Muscle of arm (tissue), 12 donors: ENCODE measurements around the gene UBASH3A. TPM values are rescaled to one million over a fixed set of nuclear protein-coding genes. Genes with fewer than 3 reads are reported as not detected.
"Not testable (repeated sequence)": the region's sequence is repeated elsewhere in the genome, so short reads cannot be mapped to it uniquely, and the experiment has no call there.

Experiments
- DNase-seq: peaks from one replicate; pipeline ENCODE4 v3.0.0-alpha.2; 2013
- polyA plus RNA-seq, 12 donors: library from polyadenylated mRNA; unstranded; fragments of 120-200 nt; gene quantifications; one replicate each; pipeline ENCODE4 v1.2.1, GENCODE V29; 2013; ENCODE audit not compliant: insufficient read length in 12 of 12

Gene UBASH3A
- polyA plus RNA-seq, 12 donors, result 0.12 to 0.63 (median 0.15) TPM; not detected in 5

DNA sequence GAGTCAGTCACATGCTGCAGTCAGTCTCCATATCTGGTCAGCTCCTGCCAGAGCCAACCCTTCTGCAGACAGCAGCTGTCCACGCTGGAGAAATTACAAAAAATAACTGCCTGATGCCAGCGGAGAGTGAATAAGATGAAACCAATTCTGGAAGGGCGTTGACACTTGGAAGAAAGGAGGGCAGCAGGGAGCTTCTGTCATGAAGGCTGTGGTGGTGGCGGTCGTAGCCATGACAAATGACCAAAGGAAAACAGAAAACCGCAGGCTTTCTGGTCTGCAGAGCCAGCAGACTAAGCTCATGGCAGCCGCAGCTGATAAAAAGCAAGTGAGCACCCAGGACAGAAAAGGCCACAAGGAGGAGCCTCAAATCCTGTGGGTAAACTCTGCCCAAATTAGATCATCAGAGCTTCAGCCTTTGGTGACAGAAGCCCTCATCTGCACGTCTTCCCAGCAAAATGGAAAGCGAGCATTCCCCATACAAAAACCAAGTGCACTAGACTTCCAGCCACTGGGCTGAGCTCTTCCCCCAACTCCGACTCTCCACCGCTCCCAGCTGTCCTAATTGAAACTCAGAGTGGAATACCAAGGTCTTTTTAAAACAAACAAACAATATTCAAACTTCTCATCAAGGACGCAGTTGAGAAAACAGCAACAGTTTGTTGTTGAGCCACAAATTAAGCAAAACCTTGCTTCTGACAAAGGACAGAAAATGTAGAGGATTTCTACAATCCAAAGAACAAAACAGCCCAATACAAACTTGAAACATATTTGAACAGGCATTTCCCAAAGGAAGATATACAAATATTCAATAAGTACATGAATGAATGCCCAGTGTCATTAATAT lies 63.7 kb downstream of the UBASH3A start:
- no peak for DNase-seq

DNA sequence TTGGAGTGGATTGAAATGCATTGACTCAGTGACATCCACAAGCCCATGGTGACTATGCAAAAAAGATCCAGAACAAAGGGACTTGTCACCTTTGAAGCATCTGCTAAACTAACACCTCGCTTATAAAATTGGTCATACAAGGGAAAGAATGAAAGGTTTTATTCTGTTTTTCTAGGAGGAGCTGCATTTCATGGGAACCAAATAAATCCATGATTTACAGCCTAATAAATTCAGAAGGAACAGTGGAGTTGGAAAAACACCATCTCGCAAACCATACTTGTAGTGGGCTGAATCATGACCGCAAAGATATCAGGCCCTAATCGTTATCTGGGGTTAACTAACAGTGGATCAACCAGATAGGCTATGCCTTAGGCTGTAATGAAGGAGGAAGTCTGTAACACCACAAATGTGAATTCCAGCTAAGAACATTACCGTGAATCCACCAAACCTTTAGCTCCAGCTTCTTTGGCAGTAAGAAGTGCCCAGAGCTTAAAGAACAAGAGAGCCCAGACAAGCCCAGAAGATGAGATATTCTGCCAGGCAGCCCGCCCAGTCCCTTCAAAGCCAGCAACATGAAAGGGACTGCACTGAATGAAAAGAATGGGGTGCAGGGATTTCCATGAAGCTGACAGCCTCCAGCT lies 64.9 kb downstream of the UBASH3A start:
- DNase-seq, result no peak

DNA sequence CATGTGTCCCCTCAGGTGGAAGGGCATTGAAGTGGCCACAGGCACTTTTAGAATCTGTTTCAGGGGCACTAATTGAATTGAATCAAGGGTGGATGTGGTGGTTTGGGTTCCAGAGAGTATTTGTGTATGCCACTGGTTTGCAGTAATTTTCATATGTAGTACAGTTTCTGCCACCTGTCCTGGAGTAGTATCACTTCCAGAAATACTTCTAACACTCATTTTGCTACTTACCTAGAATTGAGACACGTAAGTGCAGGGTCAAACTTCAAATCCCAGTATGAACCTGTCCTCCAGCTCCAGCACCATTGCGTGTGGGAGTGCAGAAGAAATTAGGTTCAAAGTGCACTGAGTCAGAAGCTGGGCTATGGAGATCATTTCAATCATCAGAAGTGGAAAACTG lies 65.6 kb downstream of the UBASH3A start:
- DNase-seq, result no peak

DNA sequence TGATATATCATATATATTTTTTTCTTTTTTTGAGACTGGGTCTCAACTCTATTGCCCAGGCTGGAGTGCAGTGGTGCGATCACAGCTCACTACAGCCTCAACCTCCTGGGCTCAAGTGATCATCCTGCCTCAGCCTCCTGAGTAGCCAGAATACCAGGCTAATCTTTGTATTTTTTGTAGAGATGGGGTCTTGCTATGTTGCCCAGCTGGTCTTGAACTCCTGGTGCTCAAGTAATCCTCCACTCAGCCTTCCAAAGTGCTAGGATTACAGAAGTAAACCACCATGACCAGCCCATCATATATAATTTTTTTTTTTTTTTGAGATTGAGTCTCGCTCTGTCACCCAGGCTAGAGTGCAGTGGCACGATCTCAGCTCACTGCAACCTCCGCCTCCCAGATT lies 66.0 kb downstream of the UBASH3A start:
- not testable (repeated sequence) for DNase-seq

DNA sequence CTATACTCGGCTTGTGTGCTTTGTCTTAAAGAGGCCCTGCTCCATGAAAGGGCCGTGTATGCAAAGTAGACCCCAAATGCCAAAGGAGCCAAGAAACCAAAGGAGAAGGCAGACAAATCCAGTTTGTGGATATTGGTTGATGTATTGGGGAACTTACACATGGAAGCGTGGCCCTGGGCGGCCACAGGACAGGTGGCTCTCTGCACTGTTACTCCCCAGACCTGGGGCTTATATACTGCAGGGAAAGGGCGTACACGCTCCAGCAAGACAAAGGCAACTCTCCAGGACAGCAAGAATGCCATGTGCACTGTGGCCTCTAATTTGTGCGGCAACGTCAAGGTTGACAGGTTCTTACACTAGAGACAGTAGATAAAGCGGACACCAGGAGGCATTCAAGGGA lies 67.5 kb downstream of the UBASH3A start:
- no peak for DNase-seq

DNA sequence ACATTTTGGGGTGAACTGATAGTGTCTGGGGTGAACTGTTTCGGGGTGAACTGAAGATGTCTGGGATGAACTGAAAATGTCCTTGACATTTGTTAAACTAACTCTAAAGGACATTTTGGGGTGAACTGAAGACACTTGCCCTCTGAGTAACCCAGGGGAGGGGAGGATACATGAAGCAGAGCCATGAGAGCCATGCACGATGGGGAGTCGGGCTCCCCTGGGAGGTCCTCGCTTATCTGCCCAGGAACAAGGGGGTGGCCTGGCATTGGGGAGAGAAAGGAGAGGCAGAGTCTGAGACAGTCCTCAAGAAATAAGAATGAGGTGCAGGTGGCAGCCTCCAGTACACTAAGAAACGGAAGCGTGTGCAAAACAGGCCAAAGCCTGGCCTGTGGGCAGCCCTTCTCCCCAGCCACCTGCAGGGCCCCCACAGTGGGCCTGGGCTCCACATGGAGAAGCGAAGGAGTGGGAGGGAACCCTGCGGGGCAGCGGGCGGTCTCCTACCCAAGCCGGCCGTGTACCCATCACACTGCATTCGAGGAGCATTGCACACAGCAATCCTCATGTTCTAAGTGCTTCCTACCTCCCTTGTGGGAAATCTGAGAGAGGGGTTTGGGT lies 68.1 kb downstream of the UBASH3A start:
- DNase-seq, result no peak

DNA sequence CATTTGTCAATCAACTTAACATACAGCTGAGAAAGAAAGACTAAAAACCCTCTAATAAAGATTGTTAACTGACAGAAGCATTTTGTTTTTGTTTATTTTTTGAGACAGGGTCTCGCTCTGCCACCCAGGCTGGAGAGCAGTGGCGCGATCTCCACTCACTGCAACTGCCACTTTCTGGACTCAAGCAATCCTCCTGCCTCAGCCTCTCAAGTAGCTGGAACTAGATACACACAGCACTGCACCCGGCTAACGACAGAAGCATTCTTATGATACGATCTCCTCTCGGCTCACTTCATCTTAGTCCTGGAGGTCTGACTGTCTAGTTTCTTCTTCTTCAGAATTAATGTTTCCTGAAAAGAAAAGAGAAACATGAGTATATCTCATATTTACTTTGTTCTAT lies 68.8 kb downstream of the UBASH3A start:
- no peak for DNase-seq

DNA sequence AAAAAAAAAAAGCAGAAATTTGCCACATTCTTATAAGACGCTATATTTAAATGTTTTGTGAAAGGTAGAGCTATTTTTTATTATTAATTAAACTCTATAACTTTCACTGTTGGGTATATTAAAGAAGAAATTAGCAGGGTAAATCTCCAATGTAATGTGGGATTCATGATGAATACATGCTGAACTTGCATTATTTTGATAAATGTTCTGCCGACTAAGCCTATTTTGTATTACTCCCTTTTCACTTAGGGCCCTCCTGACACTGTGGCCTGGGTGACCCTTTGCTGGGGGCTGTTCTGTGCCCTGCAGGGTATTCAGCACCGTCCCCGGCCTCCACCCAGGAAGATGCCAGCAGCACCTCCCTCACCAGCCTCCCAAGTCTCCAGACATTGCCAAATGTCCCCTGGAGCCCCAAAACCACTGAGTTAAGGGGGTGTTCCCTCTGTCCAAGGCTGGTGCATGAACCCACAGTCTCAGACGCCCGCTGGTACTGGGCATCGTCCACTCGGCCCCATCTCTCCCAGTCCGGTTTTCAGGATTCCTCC lies 69.9 kb downstream of the UBASH3A start:
- no peak for DNase-seq

DNA sequence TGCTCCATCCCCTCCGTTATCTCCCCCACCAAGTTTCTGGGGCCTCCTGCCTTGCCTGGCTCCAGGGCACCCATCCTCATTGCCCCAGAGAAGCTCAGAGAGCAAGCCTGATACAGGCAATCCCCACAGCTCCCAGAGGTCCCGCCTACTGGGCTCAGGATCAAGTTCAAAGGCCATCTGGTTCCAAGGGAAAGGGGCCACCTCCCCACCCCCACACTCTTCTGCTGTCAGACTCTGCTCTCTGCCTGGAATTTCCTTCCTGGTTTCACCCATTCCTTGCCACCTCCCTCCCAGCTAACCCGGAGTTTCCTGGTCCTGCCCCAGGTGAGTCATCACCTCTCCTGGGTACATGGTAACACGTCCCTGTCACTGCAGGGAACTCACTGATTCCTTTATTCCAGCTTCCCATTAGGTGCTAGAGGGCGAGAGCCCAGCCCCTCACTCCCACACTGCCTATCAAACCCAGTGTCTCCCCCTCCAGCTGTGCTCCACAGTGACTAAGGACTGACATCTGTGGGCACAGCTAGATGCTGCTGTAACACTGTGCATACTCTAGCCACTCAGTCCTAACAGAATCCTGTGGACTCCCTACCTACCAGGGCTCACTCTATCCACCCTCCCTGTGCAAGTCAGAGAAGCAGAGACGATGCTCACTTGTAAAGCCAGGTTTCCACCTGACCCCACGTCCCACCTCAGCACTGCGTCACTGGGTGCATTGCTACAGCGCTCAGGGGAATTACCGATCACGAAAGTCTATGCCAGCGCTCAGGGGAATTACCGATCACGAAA lies 70.5 kb downstream of the UBASH3A start:
- DNase-seq, result no peak

DNA sequence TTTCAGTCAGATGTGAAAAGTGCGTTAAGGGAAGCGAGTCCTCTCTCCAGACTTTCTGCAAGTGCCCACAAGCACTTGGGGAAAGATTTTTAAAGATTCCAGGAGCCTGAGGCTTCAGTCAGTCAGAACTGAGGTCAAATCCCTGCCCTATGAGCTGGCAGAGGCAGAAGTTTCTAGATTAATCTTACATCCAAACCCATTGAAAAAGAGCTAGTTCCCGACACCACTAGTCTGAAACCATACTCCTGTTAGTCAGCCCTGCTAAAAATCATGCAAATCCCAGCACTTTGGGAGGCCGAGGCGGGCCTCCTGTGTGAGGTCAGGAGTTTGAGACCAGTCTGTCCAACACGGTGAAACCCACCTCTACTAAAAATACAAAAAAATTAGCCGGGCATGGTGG lies 71.3 kb downstream of the UBASH3A start:
- no peak for DNase-seq

DNA sequence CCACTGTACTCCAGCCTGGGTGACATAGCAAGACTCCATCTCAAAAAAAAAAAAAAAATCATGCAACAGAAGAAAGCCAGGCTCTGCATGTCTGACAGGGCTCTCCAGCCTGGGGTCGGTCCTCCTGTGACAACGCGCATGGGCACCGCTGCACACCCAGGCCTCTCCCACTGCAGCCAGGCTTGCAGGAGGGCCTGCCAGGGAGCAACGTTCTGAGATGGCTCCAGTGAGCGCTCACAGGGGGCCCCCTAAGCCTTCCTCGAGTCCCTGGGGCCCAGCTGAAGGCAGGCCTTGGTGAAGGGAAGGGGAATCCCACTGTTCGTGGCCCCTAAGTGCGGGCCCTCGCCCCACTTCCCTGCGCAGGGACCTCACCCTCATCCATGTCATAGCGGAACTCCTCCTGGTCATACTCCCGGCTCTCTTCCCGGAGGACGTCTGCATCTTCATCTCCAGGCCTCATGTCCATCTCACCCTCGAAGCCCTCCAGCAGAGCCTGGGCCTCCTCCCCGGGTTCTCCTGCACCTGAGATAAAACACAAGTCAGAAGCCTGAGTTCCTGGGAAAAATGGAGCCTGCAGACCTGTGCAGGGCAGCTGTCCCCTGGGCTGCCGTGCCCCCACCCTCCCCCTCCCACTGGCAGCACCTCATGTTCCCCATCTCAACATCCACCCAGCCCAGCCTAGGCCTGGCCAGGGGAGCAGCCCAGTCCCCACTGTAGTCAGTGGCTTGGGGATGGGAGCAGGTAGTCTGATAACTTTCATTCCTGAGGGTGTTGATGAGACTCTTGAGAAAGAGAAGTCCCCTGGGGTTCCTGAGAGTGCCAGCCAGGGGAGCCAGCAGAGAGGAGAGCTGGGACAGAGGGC lies 72.1 kb downstream of the UBASH3A start:
- DNase-seq, result no peak

DNA sequence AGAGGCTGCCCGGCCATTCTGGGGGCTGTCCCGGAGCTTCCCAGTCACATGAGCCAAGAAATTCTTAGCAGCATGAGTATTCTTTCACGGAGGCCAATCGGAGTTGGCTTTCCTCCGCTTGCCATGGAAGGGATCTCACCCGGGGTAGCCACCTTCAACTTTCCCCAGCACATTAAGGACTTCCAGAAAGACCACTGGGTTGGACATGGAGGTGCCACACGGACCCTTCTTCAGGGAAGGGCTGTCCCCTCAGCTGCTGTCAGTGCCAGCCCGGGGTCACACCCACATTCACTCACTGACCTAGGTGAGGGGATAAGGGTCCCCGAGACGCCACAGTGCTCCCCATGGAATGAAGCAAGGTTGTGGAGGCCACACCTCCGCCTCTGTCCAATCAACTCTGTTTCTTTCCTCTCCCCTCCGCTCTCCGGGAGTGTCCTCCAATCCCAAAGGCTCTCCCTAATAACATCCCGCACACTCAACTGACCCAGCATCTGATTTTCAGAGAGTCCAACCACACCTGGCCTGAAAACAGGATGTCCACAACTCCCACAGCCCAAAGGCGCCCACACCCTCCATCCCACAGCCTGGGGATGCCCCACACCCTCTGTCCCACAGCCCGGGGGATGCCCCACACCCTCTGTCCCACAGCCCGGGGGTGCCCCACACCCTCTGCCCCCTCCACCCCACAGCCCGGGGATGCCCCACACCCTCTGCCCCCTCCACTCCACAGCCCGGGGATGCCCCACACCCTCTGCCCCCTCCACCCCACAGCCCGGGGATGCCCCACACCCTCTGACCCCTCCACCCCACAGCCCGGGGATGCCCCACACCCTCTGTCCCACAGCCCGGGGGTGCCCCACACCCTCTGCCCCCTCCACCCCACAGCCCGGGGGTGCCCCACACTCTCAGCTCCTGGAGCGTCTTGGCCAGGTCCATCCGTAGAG lies 73.0 kb downstream of the UBASH3A start:
- no peak for DNase-seq

DNA sequence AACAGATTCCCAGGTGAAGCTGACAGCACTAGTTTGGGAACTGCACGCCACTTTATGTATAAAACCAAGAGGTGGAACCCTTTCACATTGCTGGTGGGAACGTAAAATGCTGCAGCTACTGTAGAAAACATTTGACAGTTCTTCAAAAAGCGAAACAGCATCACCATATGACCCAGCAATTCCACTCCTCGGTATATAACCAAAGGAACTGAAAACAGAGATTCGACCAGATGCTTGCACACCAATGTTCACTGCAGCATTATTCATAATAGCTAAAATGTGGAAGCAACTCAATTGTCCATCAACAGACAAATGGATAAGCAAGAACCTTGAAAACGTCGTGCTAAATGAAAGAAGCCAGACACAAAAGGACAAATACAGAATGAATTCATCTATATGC lies 74.8 kb downstream of the UBASH3A start:
- no peak for DNase-seq

DNA sequence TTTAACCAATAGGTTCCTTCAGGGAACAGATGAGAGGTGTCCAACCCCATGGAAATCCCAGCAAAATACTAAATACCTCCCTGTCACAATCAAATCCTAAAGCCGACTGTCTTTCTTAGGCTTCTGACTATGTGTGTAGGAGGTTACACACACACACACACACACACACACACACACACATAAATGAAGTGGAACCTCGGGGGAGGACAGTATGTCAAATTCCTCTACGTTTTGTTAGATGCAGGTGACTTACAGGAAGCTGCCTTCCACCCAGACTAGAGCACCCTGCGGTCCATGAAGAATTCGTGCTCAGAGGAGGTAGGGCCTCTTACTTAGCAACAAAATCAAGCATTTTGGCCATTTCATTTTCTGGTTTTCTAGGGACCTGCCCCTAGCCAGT lies 75.9 kb downstream of the UBASH3A start:
- DNase-seq, result no peak

DNA sequence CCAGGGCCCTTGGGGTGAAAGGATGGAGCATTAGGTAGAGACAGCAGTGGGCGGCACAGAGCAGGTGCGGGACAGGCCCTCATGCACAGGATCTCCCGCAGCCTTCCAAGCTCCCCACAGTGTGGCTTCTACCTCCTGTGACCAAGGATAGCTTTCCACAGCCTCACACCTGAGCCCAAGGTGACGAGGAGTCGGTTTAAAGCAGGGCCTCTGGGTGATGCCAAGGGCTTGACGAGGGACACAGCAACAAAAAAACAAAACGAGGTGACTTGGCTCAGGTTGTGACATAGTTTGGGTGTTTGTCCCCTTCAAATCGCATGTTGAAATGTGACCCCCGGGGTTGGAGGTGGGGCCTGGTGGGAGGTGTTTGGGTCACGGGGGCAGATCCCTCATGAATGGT lies 77.0 kb downstream of the UBASH3A start:
- no peak for DNase-seq

DNA sequence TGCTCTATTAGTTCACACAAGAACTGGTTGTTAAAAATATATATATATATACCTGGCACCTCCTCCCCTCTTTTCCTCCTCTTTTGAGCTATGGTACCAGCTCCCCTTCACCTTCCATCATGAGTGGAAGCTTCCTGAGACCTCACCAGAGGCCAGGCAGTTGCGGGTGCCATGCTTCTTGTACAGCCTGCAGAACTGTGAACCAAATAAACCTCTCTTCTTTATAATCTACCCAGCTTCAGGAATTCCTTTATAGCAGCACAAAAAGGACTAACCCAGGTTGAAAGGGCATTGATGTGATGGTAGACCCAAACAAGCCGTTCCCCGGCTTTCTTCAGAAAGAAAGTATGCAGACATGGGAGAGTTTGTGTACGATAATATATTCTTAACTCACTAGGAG lies 77.5 kb downstream of the UBASH3A start:
- DNase-seq, result no peak

DNA sequence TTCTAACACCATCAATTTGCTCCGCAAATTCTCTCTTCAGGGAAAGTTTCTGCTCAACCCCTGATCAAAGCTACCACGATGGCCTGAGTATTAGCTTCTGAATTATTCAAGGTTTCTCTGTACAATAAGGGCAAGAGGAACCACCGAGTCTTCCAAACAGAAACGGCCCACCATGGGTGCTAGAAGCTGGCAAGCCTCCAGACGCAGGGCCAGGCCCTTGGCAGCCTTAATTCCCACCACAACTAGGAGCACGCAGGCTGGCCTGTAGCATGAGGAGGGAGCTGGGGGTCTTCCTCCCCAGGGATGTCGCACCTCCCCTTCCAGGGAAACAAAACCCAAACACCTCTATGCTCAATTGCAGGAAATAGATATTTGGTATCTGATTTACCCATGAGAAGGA lies 81.3 kb downstream of the UBASH3A start:
- DNase-seq, result no peak

DNA sequence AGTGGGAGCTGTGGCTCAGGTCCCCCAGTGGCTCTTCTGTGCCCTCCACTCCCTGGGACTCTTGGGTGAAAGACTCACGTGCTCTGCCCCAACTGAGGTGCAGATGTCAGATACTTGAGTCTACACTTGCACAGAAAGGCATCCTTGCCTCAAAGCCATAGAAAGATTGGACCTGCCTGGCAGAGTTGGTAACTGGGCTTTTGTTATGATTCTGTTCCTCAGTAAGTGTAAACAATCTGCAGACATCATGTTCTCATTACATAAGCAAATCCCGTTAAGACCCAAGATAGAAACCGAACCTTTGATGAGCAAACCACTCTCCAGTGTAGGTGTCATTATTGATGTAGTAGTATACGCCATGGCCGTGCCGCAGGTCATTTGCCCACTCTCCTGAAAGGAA lies 82.4 kb downstream of the UBASH3A start:
- DNase-seq, result no peak

DNA sequence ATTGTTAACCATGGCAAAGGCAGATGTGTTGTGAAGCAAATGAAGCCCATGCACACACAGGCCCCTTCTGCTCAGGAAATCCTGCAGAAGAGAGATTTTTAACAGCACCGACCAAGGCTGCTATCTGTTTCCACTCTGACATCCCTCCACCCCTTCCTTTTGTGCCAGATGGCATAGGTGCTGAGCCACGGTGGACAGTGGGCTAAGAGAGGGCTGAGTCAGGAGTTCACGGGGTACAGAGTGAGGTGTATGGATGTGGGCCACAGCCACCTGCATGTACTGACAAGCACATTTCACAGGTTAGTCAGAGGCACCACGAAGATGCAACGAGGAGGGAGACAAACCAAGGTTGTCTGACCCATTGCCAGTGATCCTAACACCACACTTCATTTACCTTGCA lies 82.8 kb downstream of the UBASH3A start:
- no peak for DNase-seq
